Karpas-422 (cell line): ENCODE data around the gene CD38. TPM values are rescaled to one million over a fixed set of nuclear protein-coding genes. Genes with fewer than 3 reads are reported as not detected.

Source experiments
- DNase-seq: peaks from one replicate; pipeline ENCODE4 v3.0.0-alpha.2; 2015
- H2AFZ ChIP-seq: fragments of 200-600 bp; sonication (generic); 2 replicates; pipeline ENCODE4 v1.6.1; 2014; ENCODE audit warnings: antibody characterized with exemption, low read length, mixed read lengths
- H3K27ac ChIP-seq: fragments of 200-600 bp; sonication (generic); 2 replicates; pipeline ENCODE4 v1.5.1; 2014; ENCODE audit warnings: mild to moderate bottlenecking, low read length, moderate library complexity
- H3K27me3 ChIP-seq: fragments of 200-600 bp; sonication (generic); 2 replicates; pipeline ENCODE4 v1.6.1; 2014; ENCODE audit warnings: low read length, mixed read lengths
- H3K36me3 ChIP-seq: fragments of 200-600 bp; sonication (generic); 2 replicates; pipeline ENCODE4 v1.6.1; 2014; ENCODE audit warnings: low read length, mixed read lengths; ENCODE audit not compliant: insufficient read depth
- H3K4me1 ChIP-seq: fragments of 200-600 bp; sonication (generic); 2 replicates; pipeline ENCODE4 v1.6.1; 2014; ENCODE audit warnings: mild to moderate bottlenecking, low read length, mixed read lengths
- H3K4me2 ChIP-seq: fragments of 200-600 bp; sonication (generic); 2 replicates; pipeline ENCODE4 v1.6.1; 2014; ENCODE audit warnings: low read length, low read depth, mild to moderate bottlenecking; ENCODE audit not compliant: poor library complexity, severe bottlenecking
- H3K4me3 ChIP-seq: fragments of 200-600 bp; sonication (generic); 2 replicates; pipeline ENCODE4 v1.5.1; 2014; ENCODE audit warnings: mild to moderate bottlenecking, antibody characterized with exemption, low read length, mixed read lengths
- H3K79me2 ChIP-seq: fragments of 200-600 bp; sonication (generic); 2 replicates; pipeline ENCODE4 v1.6.1; 2014; ENCODE audit warnings: mild to moderate bottlenecking, low read length, mixed read lengths
- H3K9ac ChIP-seq: fragments of 200-600 bp; sonication (generic); 2 replicates; pipeline ENCODE4 v1.6.0; 2014; ENCODE audit warnings: low read length
- H3K9me2 ChIP-seq: fragments of 200-600 bp; sonication (generic), shearing (Covaris generic); replicated peaks from 2 replicates; pipeline ENCODE4 v1.6.0; 2014; ENCODE audit warnings: mild to moderate bottlenecking, low read length, moderate library complexity; ENCODE audit not compliant: insufficient read depth
- H3K9me3 ChIP-seq: fragments of 300-700, 200-600 bp; sonication (generic); 2 replicates; pipeline ENCODE4 v1.6.1; 2014; ENCODE audit warnings: low read length, mixed read lengths
- H4K20me1 ChIP-seq: fragments of 200-600 bp; sonication (generic); 2 replicates; pipeline ENCODE4 v1.6.1; 2014; ENCODE audit warnings: mild to moderate bottlenecking, antibody characterized with exemption, low read length, low read depth; ENCODE audit not compliant: insufficient read depth
- total RNA-seq: library from RNA; depleted of rRNA; stranded (reverse); fragments of >200 nt; shearing (Covaris generic); gene quantifications from 2 replicates; pipeline ENCODE4 v1.2.3, GENCODE V29; 2014; ENCODE audit warnings: low replicate concordance

Gene CD38
- total RNA-seq, 1 experiment from 2014 or later, result 3.6 TPM

DNA sequence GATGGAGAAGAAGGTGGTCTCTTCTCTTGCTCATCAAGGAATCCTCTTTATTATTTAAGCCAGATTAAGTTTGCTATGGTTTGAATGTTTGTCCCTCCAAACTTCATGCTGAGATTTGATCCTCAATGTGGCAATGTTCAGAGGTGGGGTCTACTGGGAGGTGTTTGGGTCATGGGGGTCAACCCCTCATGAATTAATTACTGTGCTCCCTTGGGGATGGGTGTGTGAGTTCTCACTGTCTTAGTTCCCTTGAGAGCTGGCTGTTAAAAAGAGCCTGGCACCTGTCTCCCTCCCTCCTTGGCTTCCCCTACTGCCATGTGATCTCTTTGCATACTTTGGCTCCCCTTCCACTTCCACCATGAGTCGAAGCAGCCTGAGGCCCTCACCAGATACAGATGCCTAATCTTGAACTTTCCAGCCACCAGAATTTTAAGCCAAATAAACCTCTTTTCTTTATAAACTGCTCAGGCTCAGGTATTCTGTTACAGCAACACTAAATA is 36.0 kb upstream of the CD38 start:
- Histone ChIP-seq H3K9me2 (no peaks in the 10 kb centered on the region), H3K4me3 (no peak overlapping the region), H3K27me3 (no peaks in the 10 kb centered on the region), H3K9me3 (no peaks in the 10 kb centered on the region), H3K27ac (no peak overlapping the region), H2AFZ (no peak overlapping the region), H3K79me2 (no peaks in the 10 kb centered on the region), H3K36me3 (no peaks in the 10 kb centered on the region), H3K4me2 (no peak overlapping the region), H3K9ac (no peak overlapping the region), H4K20me1 (no peaks in the 10 kb centered on the region), H3K4me1 (peaks cover 4% of the 10 kb centered on the region)
- DNase-seq, result no peak

GRCh38 chr4:15742637-15743036 is 35.5 kb upstream of the CD38 start:
- no peaks in the 10 kb centered on the region for H4K20me1 ChIP-seq
- H3K36me3 ChIP-seq, result no peaks in the 10 kb centered on the region
- no peak overlapping the region for H2AFZ ChIP-seq
- no peak overlapping the region for H3K4me2 ChIP-seq
- no peak for DNase-seq
- H3K9me2 ChIP-seq, result no peaks in the 10 kb centered on the region
- H3K4me1 ChIP-seq, result peaks cover 4% of the 10 kb centered on the region
- H3K27me3 ChIP-seq, result no peaks in the 10 kb centered on the region
- no peaks in the 10 kb centered on the region for H3K79me2 ChIP-seq
- no peak overlapping the region for H3K4me3 ChIP-seq
- no peak overlapping the region for H3K27ac ChIP-seq
- no peak overlapping the region for H3K9ac ChIP-seq
- no peaks in the 10 kb centered on the region for H3K9me3 ChIP-seq

GRCh38 chr4:15744016-15744545 is 34.0 kb upstream of the CD38 start:
- H3K36me3 ChIP-seq, result no peaks in the 10 kb centered on the region

GRCh38 chr4:15746110-15746509 is 32.0 kb upstream of the CD38 start:
- Histone ChIP-seq H3K4me3 (no peak overlapping the region), H4K20me1 (no peaks in the 10 kb centered on the region), H3K4me2 (no peak overlapping the region), H3K27me3 (no peaks in the 10 kb centered on the region), H2AFZ (no peak overlapping the region), H3K79me2 (no peaks in the 10 kb centered on the region), H3K9me2 (no peaks in the 10 kb centered on the region), H3K9me3 (no peaks in the 10 kb centered on the region), H3K27ac (no peak overlapping the region), H3K9ac (no peak overlapping the region), H3K36me3 (no peaks in the 10 kb centered on the region), H3K4me1 (peaks cover 4% of the 10 kb centered on the region)
- DNase-seq, result no peak

More at GRCh38 chr4:15744016-15744545, 34.0 kb upstream of the CD38 start:
- no peaks in the 10 kb centered on the region for H4K20me1 ChIP-seq
- H3K79me2 ChIP-seq, result no peaks in the 10 kb centered on the region
- H2AFZ ChIP-seq, result no peak overlapping the region
- H3K4me1 ChIP-seq, result peaks cover 4% of the 10 kb centered on the region
- no peaks in the 10 kb centered on the region for H3K9me2 ChIP-seq
- H3K27ac ChIP-seq, result no peak overlapping the region
- H3K9me3 ChIP-seq, result no peaks in the 10 kb centered on the region
- H3K27me3 ChIP-seq, result no peaks in the 10 kb centered on the region
- DNase-seq, result no peak
- H3K4me2 ChIP-seq, result no peak overlapping the region
- H3K4me3 ChIP-seq, result no peak overlapping the region
- no peak overlapping the region for H3K9ac ChIP-seq

DNA sequence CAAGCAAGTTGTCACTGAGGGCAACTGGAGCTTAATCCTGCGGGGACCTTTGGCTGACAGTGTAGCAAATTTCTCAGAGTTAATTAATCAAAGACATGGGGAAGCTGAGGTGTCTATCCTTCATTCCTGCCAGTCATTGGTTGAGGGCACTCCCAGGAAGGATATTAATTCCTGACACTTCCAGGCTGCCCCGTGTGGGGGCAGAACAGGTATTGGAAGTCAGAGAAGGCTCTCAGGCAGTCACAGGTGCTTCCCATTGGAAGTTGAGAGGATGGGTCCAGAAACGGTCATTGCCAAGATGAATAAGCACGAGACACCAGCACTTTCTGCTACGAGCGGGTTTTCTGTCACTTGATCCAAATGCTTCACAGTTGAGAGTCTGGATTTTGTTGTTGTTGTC is 29.1 kb upstream of the CD38 start:
- no peak for DNase-seq
- Histone ChIP-seq H4K20me1 (no peaks in the 10 kb centered on the region), H3K36me3 (no peaks in the 10 kb centered on the region), H3K9ac (no peak overlapping the region), H3K4me3 (no peak overlapping the region), H3K9me2 (no peaks in the 10 kb centered on the region), H2AFZ (no peak overlapping the region), H3K79me2 (no peaks in the 10 kb centered on the region), H3K9me3 (no peaks in the 10 kb centered on the region), H3K4me1 (no peaks in the 10 kb centered on the region), H3K4me2 (no peak overlapping the region), H3K27me3 (no peaks in the 10 kb centered on the region), H3K27ac (no peak overlapping the region)

- no peak overlapping the region for H3K9ac ChIP-seq
- H3K9me2 ChIP-seq, result no peaks in the 10 kb centered on the region
- no peak overlapping the region for H3K27ac ChIP-seq
- H4K20me1 ChIP-seq, result no peaks in the 10 kb centered on the region
- H3K79me2 ChIP-seq, result no peaks in the 10 kb centered on the region
- no peaks in the 10 kb centered on the region for H3K4me1 ChIP-seq
- DNase-seq, result no peak
- H3K4me3 ChIP-seq, result no peak overlapping the region
- no peaks in the 10 kb centered on the region for H3K36me3 ChIP-seq
- H2AFZ ChIP-seq, result no peak overlapping the region
- no peaks in the 10 kb centered on the region for H3K27me3 ChIP-seq
- H3K4me2 ChIP-seq, result no peak overlapping the region
- H3K9me3 ChIP-seq, result no peaks in the 10 kb centered on the region
These were observed 27.0 kb upstream of the CD38 start for GRCh38 chr4:15751153-15751552.

GRCh38 chr4:15753081-15753480 is 25.0 kb upstream of the CD38 start:
- Histone ChIP-seq H3K9ac (no peak overlapping the region), H3K27me3 (no peaks in the 10 kb centered on the region)
- no peak for DNase-seq

DNA sequence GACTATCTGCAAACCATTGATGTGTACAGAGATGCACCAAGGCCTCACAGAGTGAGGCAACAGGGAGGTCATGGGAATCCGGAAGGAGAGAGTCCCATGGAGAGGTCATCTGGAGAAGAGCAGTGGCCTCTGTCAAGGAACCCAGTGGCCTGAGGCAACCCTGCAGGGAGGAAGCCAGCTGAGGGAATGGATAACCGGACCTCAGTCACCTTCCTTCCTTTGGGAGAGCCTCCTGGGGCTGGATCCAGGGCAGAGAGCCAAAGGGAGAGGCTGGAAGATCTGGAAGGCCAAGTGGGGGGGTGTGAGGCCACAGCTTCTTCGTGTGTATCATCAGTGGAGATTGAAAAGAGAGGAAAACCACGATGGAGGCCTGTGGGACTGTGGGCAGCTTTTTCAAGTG is 24.3 kb upstream of the CD38 start:
- Histone ChIP-seq H3K4me1 (no peaks in the 10 kb centered on the region), H3K27me3 (no peaks in the 10 kb centered on the region), H3K36me3 (no peaks in the 10 kb centered on the region), H3K4me2 (no peak overlapping the region), H3K9me2 (no peaks in the 10 kb centered on the region), H4K20me1 (no peaks in the 10 kb centered on the region), H2AFZ (no peak overlapping the region), H3K79me2 (no peaks in the 10 kb centered on the region), H3K27ac (no peak overlapping the region), H3K4me3 (no peak overlapping the region), H3K9me3 (no peaks in the 10 kb centered on the region), H3K9ac (no peak overlapping the region)
- DNase-seq, result no peak

More at GRCh38 chr4:15753081-15753480, 25.0 kb upstream of the CD38 start:
- no peaks in the 10 kb centered on the region for H3K79me2 ChIP-seq
- H3K4me2 ChIP-seq, result no peak overlapping the region
- no peak overlapping the region for H2AFZ ChIP-seq
- no peaks in the 10 kb centered on the region for H4K20me1 ChIP-seq
- H3K27ac ChIP-seq, result no peak overlapping the region
- no peaks in the 10 kb centered on the region for H3K36me3 ChIP-seq
- no peaks in the 10 kb centered on the region for H3K9me2 ChIP-seq
- no peak overlapping the region for H3K4me3 ChIP-seq
- H3K9me3 ChIP-seq, result no peaks in the 10 kb centered on the region
- no peaks in the 10 kb centered on the region for H3K4me1 ChIP-seq
